ENCODE results near the gene SUV39H1.

- TF ChIP-seq CTCF (IDR thresholded peaks at IDR 0.05) (no peak), EZH2 (IDR thresholded peaks at IDR 0.05) (no peak)
These were observed 7.2 kb upstream of the SUV39H1 start for GRCh38 chrX:48689208-48689920.
